Cardiac fibroblast (primary cell): ENCODE measurements around the gene EPHA2.

ENCODE experiments used
- DNase-seq, 2 donors: peaks; one replicate each; pipeline versions ENCODE4 v3.0.0 to v3.0.0-alpha.2; 2010; ENCODE audit warnings: low read depth in 2 of 2
- H3K4me3 ChIP-seq, 2 donors: replicated peaks in 1 of 2; 1 replicate in 1 of 2; 2 replicates in 1 of 2; pipeline ENCODE4 v1.5.1; 2011; ENCODE audit warnings: low read depth in 2 of 2, low read length in 2 of 2, mild to moderate bottlenecking in 2 of 2, moderate library complexity in 1 of 2
- CTCF ChIP-seq: IDR thresholded peaks from one replicate; pipeline ENCODE4 v1.5.1; 2011; ENCODE audit warnings: low read depth, mild to moderate bottlenecking, low read length, inconsistent platforms

EPHA2 gene

DNA sequence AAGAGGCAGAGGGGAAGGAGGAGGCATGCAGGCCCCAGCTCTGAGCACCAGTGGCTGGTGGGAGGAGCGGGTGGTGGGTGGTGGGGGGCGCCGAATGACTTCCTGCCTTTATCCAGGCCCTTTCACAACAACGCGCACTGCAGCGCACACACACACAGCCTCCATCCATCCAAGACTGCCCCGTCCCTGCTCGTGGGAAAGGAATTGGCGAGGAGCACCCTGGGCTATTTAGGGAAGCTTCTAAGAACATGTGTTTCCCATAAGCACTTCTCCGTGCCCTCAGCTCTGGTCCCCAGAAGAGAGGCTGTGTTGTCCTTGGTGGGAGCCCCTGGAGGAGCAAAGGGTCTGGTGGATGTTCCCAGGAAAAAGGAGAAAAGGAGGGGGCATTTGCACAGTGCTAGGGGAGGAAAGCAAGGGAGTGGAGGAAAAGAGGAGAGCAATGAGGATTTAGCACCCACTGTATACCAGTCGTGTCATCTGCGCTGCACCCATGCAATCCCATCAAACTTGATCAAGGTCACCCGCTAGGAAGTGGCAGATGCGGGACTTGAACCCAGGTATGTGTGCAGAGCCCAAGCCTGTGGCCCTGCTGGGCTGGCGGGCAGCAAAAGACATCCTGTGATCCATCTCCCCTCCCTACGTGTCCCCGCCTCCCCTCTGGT, 28.1 kb downstream of the EPHA2 start:
- H3K4me3 ChIP-seq: no peak overlapping the region
- no peak for TF ChIP-seq CTCF
- no peak for DNase-seq

DNA sequence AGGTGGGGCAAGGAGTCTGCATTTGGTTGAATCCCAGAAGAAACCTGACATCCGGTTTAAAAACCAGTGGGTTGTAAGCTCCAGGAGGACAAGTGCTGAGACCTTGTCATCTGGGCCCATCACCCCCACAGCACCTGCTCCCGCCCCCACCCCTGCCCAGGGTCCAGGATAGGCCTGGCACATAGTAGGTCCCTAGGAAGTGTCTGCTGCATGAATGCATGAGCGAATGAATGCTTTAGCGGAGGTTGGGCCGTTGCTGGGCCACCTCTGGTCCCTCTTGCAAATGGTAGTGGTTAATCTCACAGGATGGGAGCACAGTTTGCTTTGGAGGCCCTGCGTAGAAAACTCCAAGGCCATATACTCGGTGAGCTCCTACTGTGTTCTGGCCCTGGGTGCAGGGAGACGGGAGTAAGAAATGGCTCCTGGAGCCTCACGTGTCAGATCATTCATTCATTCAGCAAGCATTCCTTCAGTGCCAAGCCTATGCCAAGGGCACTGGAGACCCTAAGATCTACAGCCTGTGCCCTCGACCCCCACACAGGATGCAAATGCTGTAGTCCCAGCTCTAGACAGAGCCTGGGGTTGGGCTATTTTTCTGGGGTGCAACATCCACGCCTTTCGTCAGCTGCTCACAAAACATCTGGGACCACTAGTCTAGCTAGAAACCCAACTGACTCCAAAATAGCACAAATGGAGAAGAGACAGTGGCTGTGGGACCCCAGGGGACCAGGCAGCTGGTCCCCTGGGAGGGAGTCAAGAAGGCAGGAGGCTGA, 28.9 kb downstream of the EPHA2 start:
- TF ChIP-seq CTCF: no peak
- H3K4me3 ChIP-seq: no peak overlapping the region
- no peak for DNase-seq

DNA sequence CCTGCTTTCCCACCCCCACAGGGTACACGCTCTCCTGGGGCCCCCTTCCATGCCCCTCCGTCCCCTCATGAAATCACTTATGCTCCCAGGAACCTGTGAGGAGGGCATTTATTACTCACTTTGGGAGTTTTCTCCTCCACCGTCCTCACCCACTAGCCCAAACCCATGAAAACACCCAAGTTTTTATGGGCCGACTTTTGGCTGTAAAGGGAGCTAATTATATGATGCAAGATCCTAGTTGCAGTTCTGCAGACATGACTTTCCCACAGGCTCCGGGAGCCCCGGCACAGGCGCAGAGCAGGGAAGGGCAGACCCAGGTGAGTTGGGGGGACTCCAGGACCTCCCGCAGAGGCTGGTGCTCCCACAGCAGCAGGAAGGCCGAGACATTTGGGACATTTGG, 29.7 kb downstream of the EPHA2 start:
- no peak for DNase-seq
- TF ChIP-seq CTCF: no peak
- no peak overlapping the region for H3K4me3 ChIP-seq

DNA sequence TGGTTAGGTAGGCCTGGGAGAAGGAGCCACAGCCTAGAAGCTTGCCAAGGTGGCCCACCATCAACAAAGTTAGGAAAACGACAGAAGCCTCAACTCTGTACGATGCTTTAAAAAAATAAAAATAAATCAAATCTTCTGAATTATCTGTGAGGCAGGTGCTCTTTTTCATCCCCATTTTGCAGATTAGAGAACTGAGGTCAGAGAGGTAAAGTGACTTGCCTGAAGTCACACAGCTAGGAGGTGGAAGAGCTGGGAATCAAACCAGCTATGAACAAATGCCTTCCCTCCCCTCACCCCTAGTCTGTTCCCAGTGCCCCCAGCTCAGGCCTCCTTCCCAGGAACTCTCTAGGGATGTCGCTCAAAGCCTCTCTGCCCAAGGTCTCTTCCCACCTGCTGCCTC, 30.4 kb downstream of the EPHA2 start:
- DNase-seq: no peak
- TF ChIP-seq CTCF: no peak
- H3K4me3 ChIP-seq: no peak overlapping the region

- no peak overlapping the region for H3K4me3 ChIP-seq
- no peak for DNase-seq
- TF ChIP-seq CTCF: no peak
Observed at GRCh38 chr1:16125088-16125470, 30.8 kb downstream of the EPHA2 start.

GRCh38 chr1:16124377-16125087, 31.3 kb downstream of the EPHA2 start:
- DNase-seq: no peak
- TF ChIP-seq CTCF: no peak
- no peak overlapping the region for H3K4me3 ChIP-seq
